ENCODE results near the gene R3HCC1L. TPM values are rescaled to one million over a fixed set of nuclear protein-coding genes. Genes with fewer than 3 reads are reported as not detected.

The R3HCC1L gene
- total RNA-seq, 1 donor from 2014 or later, result 12.3 TPM

DNA sequence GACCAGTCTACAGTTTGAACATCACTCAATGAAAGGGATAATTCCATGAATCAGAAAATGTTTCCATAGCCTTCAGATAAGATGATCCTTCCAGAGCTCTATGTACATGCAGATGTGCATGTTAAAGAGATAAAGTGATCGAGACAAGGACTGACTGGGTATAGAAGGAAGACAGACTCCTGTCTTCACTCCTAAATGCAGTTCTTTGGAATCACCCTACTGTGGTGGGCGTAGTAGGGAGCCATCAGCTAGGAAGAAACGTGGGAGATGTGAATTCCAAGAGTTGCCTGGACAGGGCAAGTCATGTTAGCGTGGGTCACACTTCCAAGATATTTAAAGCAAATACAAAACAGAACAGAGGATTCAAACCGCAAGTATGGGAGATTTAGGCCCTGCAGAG lies 109.7 kb downstream of the R3HCC1L start:
- Histone ChIP-seq H3K36me3 (peaks cover 0 to 43% of the 10 kb centered on the region in 2 donors), H3K27ac (no peak overlapping the region), H3K27me3 (no peaks in the 10 kb centered on the region), H3K4me1 (no peaks in the 10 kb centered on the region), H3K4me3 (no peak overlapping the region), H3K9me3 (no peaks in the 10 kb centered on the region)
- intact Hi-C loops (cut with DNase I), result no loop called here
- no peak for DNase-seq (ENCODE audit: extremely low spot score in 2 of 2)
- TF ChIP-seq, protein P1, sequence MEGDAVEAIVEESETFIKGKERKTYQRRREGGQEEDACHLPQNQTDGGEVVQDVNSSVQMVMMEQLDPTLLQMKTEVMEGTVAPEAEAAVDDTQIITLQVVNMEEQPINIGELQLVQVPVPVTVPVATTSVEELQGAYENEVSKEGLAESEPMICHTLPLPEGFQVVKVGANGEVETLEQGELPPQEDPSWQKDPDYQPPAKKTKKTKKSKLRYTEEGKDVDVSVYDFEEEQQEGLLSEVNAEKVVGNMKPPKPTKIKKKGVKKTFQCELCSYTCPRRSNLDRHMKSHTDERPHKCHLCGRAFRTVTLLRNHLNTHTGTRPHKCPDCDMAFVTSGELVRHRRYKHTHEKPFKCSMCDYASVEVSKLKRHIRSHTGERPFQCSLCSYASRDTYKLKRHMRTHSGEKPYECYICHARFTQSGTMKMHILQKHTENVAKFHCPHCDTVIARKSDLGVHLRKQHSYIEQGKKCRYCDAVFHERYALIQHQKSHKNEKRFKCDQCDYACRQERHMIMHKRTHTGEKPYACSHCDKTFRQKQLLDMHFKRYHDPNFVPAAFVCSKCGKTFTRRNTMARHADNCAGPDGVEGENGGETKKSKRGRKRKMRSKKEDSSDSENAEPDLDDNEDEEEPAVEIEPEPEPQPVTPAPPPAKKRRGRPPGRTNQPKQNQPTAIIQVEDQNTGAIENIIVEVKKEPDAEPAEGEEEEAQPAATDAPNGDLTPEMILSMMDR (IDR thresholded peaks at IDR 0.05), result no peak
- TF ChIP-seq POLR2A (IDR thresholded peaks at IDR 0.05), result no peak
- no peak for TF ChIP-seq POLR2AphosphoS5 (IDR thresholded peaks at IDR 0.05; ENCODE audit: insufficient read depth in 1 of 2, low read depth in 1 of 2)

DNA sequence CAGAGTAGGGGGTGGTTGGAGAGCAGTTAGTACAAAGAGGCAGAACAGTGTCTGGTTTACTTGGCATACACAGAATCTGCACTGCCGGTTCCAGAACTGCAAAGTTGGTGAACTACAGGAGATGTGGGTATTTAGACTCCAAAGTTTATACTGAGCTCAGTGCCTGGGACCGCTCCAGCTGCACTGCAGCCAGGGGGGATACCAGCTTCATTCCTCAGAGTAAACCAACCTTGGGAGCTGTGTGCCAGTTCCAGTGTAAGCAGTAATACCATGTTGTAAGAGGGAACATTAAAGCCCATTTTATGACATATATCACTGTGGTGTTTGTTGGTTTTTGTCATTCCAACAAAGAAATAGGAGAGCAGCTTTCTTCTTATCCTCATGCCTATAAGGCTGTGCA lies 110.1 kb downstream of the R3HCC1L start:
- H3K27ac ChIP-seq, result no peak overlapping the region
- no peak overlapping the region for H3K4me3 ChIP-seq
- TF ChIP-seq POLR2A (IDR thresholded peaks at IDR 0.05) (no peak), POLR2AphosphoS5 (IDR thresholded peaks at IDR 0.05; ENCODE audit: insufficient read depth in 1 of 2, low read depth in 1 of 2) (no peak)
- TF ChIP-seq, protein P1 (IDR thresholded peaks at IDR 0.05), result no peak
- intact Hi-C loops (cut with DNase I), result no loop called here
- H3K36me3 ChIP-seq, result peaks cover 0 to 44% of the 10 kb centered on the region in 2 donors
- H3K27me3 ChIP-seq, result no peaks in the 10 kb centered on the region
- DNase-seq (ENCODE audit: extremely low spot score in 2 of 2), result no peak
- no peaks in the 10 kb centered on the region for H3K4me1 ChIP-seq
- H3K9me3 ChIP-seq, result no peaks in the 10 kb centered on the region

DNA sequence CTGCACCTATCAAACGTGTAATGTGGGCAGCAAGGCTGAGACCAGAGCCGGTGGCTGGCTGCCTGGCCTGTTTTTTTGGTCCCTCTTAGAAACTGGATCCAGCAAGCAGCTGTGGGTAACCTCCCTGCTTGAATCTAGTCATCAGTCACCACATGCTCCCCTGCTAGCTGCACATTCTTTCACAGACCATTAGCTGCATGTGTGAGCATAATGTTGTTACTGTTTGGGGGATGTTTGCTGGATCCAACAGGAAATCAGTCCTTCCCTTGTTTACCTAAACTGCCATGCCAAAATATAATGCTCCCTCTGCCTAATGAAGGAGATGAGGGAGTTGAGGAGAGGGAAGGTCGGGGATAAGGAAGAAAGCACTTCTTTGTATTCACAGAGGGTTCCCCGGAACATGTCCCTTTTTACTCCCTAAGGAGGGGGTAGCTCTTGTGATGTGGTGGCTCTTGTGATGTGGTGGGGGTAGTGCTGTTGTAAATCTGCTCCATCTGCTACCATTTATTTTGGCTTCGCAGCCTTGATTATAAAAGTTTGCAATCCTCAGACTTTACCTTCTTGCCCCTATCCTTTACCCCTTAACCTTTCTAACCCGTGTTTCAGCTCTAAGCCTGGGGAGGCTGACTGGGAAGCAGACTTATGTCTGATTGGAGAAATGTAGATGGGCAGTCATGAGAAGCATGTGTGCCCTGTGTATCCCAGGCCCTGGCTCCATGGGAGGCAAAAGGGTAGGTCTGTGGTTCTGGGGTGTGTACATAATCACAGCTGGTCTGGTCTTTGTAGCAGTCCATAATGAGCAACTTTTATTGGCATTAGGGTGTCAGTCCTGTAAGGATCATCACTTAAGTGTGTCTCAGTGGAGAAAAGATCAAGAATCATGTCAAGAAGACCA lies 112.7 kb downstream of the R3HCC1L start:
- peak in 1 of 2 donors; percentile 71 for DNase-seq (ENCODE audit: extremely low spot score in 2 of 2)
- H3K36me3 ChIP-seq, result peaks cover 0 to 45% of the 10 kb centered on the region in 2 donors
- H3K27ac ChIP-seq, result no peak overlapping the region
- TF ChIP-seq POLR2A (IDR thresholded peaks at IDR 0.05) (no peak), POLR2AphosphoS5 (IDR thresholded peaks at IDR 0.05; ENCODE audit: insufficient read depth in 1 of 2, low read depth in 1 of 2) (no peak)
- TF ChIP-seq, protein P1 (IDR thresholded peaks at IDR 0.05), result no peak
- intact Hi-C loops (cut with DNase I), result no loop called here
- no peaks in the 10 kb centered on the region for H3K27me3 ChIP-seq
- no peak overlapping the region for H3K4me3 ChIP-seq
- no peaks in the 10 kb centered on the region for H3K9me3 ChIP-seq
- no peaks in the 10 kb centered on the region for H3K4me1 ChIP-seq

DNA sequence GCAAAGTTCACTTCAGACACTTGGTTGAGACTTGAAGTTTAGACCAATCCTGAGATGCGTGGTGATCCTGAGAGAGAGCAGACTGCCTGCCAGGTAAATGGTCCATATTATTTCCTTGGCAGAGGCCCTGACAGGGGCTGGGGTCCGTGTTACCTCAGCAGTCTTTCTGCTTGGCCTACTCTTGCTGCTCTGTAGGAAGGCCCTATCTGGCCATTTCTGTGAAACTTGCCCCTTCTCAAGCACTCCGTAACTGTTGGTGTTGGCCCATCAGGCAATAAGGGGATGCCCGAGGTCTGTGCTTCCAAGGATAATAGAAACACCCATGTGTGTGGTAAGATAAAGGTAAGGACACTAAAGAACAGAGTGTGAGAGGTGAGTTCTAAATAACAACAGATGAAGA lies 113.6 kb downstream of the R3HCC1L start:
- peak in 1 of 2 donors; percentile 64 for DNase-seq (ENCODE audit: extremely low spot score in 2 of 2)
- TF ChIP-seq POLR2A (IDR thresholded peaks at IDR 0.05), result no peak
- no peak for TF ChIP-seq POLR2AphosphoS5 (IDR thresholded peaks at IDR 0.05; ENCODE audit: insufficient read depth in 1 of 2, low read depth in 1 of 2)
- TF ChIP-seq, protein P1 (IDR thresholded peaks at IDR 0.05), result no peak
- Histone ChIP-seq H3K4me3 (no peak overlapping the region), H3K27me3 (no peaks in the 10 kb centered on the region), H3K4me1 (no peaks in the 10 kb centered on the region), H3K27ac (no peak overlapping the region), H3K9me3 (no peaks in the 10 kb centered on the region), H3K36me3 (peaks cover 0 to 45% of the 10 kb centered on the region in 2 donors)
- intact Hi-C loops (cut with DNase I), result no loop called here

DNA sequence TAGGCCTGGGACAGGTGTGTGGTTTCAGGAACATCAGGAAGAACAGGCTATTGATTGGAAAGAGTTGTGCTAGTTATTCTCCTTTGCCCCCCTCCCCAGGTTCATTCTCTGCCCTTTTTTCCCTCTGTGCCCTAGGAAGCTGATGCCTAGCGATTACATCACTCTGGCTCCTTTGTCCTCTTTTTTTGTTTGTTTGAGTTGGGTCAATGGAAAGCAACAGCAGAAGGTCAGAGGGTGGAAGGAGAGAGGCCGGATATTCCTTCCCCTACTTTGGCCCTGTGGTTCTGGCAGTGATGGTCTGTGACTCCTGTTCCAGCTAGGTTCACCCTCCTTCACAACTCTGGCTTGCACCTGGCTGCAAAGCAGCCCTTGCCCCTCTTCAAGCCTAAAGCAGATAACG lies 114.7 kb downstream of the R3HCC1L start:
- Histone ChIP-seq H3K36me3 (peaks cover 0 to 44% of the 10 kb centered on the region in 2 donors), H3K27ac (no peak overlapping the region), H3K4me1 (no peaks in the 10 kb centered on the region), H3K27me3 (no peaks in the 10 kb centered on the region), H3K4me3 (no peak overlapping the region), H3K9me3 (no peaks in the 10 kb centered on the region)
- TF ChIP-seq, protein P1 (IDR thresholded peaks at IDR 0.05), result no peak
- no peak for TF ChIP-seq POLR2A (IDR thresholded peaks at IDR 0.05)
- no peak for TF ChIP-seq POLR2AphosphoS5 (IDR thresholded peaks at IDR 0.05; ENCODE audit: insufficient read depth in 1 of 2, low read depth in 1 of 2)
- intact Hi-C loops (cut with DNase I), result no loop called here
- DNase-seq (ENCODE audit: extremely low spot score in 2 of 2), result no peak
